Dendritic cell treated with granulocyte-macrophage colony-stimulating factor and Interleukin-4, amounts not matched to agents 40 ng/mL and 50 ng/mL, for 4 days (primary cell): Measurements from ENCODE around the gene ARL4D.
A peak's percentile ranks its signal among the peaks of the same experiment; 100 is the strongest.

Experiments used
- H3K27ac Mint-ChIP-seq: one replicate; pipeline ENCODE4 v1.8.0; 2022; ENCODE audit warnings: mild to moderate bottlenecking, mixed read lengths
- H3K27me3 Mint-ChIP-seq: one replicate; pipeline ENCODE4 v1.8.0; 2022; ENCODE audit warnings: mild to moderate bottlenecking, mixed read lengths
- H3K36me3 Mint-ChIP-seq: one replicate; pipeline ENCODE4 v1.8.0; 2022; ENCODE audit warnings: low read depth, mixed read lengths
- H3K4me1 Mint-ChIP-seq: one replicate; pipeline ENCODE4 v1.8.0; 2022; ENCODE audit warnings: low read depth, mixed read lengths
- H3K4me3 Mint-ChIP-seq: one replicate; pipeline ENCODE4 v1.8.0; 2022; ENCODE audit warnings: mild to moderate bottlenecking, moderate library complexity, mixed read lengths
- H3K9me3 Mint-ChIP-seq: one replicate; pipeline ENCODE4 v1.8.0; 2022; ENCODE audit warnings: mixed read lengths
- intact Hi-C: fragments of 100-400 bp; cut with micrococcal nuclease; formaldehyde crosslinking; loops from one replicate; pipeline ENCODE4 v1.15.0; 2022

ARL4D gene

DNA sequence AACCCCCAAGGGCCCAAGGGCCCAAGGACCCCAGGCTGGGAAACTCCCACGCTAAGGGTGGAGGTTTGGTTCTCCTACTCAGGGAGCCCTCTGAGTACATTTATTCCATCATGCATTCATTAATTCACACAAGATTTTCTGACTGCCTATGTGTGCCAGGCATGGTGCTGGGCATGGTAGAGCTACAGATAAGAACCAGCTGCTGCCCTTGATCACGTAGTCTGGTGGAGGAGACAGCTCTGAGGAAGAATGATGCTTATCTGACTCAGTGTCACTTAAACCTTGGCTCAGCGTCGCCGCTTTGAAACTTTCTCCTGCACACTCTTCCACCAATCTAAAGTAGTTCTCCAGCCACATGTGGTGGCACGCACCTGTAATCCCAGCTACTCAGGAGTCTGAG, 3.6 kb upstream of the ARL4D start:
- Mint-ChIP-seq H3K9me3 (no peaks in the 10 kb centered on the region), H3K27ac (peak overlapping the region; percentile 94), H3K27me3 (no peaks in the 10 kb centered on the region), H3K4me1 (peaks cover 64% of the 10 kb centered on the region), H3K4me3 (no peak overlapping the region), H3K36me3 (peaks cover 16% of the 10 kb centered on the region)
- intact Hi-C loops, result no loop called here

GRCh38 chr17:43396491-43397060, 2.2 kb upstream of the ARL4D start:
- Mint-ChIP-seq H3K4me3 (peak overlapping the region; percentile 1), H3K27ac (peak overlapping the region; percentile 94), H3K27me3 (peaks cover 2% of the 10 kb centered on the region), H3K36me3 (peaks cover 23% of the 10 kb centered on the region), H3K9me3 (no peaks in the 10 kb centered on the region), H3K4me1 (peaks cover 77% of the 10 kb centered on the region)
- intact Hi-C loops, result no loop called here

DNA sequence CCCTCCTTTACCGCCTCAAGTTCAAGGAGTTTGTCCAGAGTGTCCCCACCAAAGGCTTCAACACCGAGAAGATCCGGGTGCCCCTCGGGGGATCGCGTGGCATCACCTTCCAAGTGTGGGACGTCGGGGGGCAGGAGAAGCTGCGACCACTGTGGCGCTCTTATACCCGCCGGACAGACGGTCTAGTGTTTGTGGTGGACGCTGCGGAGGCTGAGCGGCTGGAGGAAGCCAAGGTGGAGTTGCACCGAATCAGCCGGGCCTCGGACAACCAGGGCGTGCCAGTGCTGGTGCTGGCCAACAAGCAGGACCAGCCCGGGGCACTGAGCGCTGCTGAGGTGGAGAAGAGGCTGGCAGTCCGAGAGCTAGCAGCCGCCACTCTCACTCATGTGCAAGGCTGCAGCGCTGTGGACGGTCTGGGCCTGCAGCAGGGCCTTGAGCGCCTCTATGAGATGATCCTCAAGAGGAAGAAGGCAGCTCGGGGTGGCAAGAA, 1.1 kb downstream of the ARL4D start:
- peak overlapping the region; percentile 94 for H3K27ac Mint-ChIP-seq
- peaks cover 72% of the 10 kb centered on the region for H3K4me1 Mint-ChIP-seq
- H3K9me3 Mint-ChIP-seq, result no peaks in the 10 kb centered on the region
- intact Hi-C loops, result no loop called here
- H3K36me3 Mint-ChIP-seq, result peaks cover 23% of the 10 kb centered on the region
- H3K4me3 Mint-ChIP-seq, result peak overlapping the region; percentile 89
- peaks cover 9% of the 10 kb centered on the region for H3K27me3 Mint-ChIP-seq

DNA sequence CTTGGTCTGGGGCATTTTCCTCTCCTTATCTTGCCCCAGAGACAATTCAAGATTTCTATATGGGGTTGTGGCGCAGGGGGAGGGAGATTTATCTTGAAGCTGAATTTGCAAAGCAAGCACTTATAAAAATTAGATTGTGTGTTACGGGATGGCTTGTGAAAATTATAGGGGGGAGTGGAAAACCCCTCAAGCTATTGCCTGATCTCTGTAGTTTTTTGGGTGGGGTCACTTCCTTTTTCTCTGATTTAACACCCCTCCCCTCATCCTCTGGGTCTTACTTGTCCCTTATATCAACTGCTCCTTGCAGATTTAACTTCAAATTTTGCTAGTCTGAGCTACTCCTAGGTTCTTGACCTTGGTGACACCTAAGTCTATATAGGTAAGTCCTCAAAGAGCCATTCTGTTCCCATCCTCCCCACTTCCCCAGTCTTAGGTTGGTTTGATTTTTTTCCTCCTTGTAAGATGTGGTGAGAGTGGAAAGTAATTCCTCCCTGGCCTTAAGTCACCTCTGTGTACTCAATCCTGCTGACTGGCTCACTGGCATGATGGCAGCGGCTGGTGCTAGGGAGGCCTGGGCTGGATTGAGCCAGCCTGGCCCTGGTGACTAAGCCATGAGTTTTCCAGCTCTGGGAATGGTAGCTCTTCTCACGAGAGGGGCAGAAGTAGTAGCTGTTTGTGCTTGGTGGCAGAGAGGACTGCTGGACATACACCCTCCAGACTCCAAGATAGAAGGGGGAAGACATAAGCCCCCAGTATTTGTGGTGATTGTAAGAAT, 2.3 kb downstream of the ARL4D start:
- H3K4me1 Mint-ChIP-seq, result peaks cover 63% of the 10 kb centered on the region

GRCh38 chr17:43402078-43402477, 3.3 kb downstream of the ARL4D start:
- H3K9me3 Mint-ChIP-seq, result no peaks in the 10 kb centered on the region
- H3K27ac Mint-ChIP-seq, result peak overlapping the region; percentile 24
- H3K27me3 Mint-ChIP-seq, result peaks cover 9% of the 10 kb centered on the region
- peaks cover 23% of the 10 kb centered on the region for H3K36me3 Mint-ChIP-seq
- intact Hi-C loops, result no loop called here
- H3K4me3 Mint-ChIP-seq, result no peak overlapping the region
- peaks cover 54% of the 10 kb centered on the region for H3K4me1 Mint-ChIP-seq

More for the DNA sequence above, 2.3 kb downstream of the ARL4D start:
- Mint-ChIP-seq H3K36me3 (peaks cover 23% of the 10 kb centered on the region), H3K27me3 (peaks cover 9% of the 10 kb centered on the region), H3K27ac (peak overlapping the region; percentile 24), H3K9me3 (no peaks in the 10 kb centered on the region), H3K4me3 (peak overlapping the region; percentile 89)
- intact Hi-C loops, result no loop called here

DNA sequence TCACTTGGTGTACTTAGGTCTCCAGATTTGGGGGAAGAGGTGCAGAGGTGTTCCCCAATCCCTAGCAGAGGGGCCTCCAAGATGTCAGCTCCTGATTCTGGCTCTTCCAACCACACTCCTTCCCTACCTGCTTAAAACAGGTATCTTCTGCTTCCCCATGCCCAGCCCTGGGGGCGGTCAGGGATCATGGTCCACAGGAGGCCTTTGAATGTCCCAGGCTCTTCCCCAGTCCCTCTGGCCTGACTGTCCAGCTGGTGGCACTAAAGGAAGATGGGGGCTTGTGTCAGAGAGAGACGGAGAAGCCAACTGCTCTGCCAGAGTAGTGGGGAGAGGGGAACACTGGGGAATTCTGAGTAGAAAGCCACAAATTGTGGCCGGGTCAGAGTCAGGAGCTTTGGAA, 3.8 kb downstream of the ARL4D start:
- Mint-ChIP-seq H3K27ac (peak overlapping the region; percentile 24), H3K9me3 (no peaks in the 10 kb centered on the region), H3K4me3 (no peak overlapping the region), H3K4me1 (peaks cover 49% of the 10 kb centered on the region), H3K36me3 (peaks cover 23% of the 10 kb centered on the region), H3K27me3 (peaks cover 11% of the 10 kb centered on the region)
- intact Hi-C loops, result no loop called here

DNA sequence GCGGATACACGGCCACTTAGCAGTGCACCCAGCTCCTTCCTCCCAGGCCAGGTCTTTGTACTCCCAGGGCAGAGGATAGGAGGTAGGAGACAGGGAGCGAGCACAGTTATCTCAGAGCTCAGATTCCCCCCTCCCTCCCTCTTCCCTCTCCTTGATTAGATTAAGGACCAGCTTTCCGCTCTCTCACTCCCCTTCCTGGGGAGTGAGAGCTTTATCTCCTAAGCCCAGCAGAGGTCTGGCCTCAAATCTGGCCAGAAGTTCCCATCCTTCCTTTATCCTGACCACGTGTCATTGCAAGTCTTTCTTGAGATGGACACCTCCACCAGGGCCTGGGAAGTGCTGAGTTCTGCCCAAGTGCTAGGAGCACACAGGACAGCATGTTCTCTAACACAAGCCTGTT, 5.1 kb downstream of the ARL4D start:
- intact Hi-C loops, result no loop called here
- Mint-ChIP-seq H3K4me1 (peaks cover 42% of the 10 kb centered on the region), H3K27ac (peak overlapping the region; percentile 37), H3K27me3 (peaks cover 20% of the 10 kb centered on the region), H3K4me3 (no peak overlapping the region), H3K9me3 (no peaks in the 10 kb centered on the region), H3K36me3 (peaks cover 19% of the 10 kb centered on the region)

GRCh38 chr17:43405861-43406260, 7.1 kb downstream of the ARL4D start:
- H3K4me1 Mint-ChIP-seq, result peaks cover 36% of the 10 kb centered on the region
- no peak overlapping the region for H3K4me3 Mint-ChIP-seq
- intact Hi-C loops, result no loop called here

DNA sequence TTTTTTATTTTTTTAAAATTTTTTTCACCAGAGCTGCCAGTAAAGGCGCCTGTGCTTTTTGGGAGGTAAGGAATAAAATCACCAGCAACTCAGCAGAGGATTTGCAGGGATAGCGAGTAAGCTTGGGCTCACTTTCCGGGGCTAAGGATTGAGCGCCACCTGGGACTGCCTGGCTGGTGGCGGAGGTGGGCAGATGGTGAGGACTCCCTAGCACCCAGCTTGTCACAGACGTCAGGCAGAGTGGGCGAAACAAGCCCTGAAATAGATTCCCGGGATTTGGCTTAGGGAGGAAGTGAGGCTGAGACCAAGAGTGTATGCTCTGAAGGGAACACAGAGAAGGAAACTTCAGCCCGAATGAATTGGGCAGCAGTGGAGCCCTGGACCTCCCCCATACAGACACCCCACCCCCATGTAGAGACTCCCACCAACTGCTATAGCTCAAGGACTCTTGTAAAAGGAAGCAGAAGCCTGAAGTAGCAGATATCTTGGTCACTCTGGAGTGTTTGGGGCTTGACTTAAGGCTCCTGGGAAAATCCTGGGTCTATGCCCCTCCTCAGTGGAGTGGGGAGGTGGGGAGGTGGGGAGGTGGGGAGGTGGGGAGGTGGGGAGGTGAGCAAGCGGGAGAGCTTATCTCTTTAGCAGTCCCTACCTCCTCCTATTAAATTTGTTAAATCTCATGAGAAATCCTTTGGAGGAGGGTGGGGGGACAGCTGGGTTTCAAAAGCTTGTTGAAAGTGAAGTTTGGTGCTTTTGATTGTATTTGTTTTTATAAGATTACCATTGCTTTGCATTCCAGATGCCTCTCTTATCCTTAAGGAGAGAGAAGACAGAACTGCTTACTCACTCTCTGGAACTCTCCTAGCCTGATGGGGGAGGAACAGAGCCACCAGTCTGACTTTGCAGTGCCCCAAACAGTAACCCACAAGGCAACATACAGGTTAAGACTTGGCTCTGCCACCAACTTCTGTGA, 8.2 kb downstream of the ARL4D start:
- no peaks in the 10 kb centered on the region for H3K9me3 Mint-ChIP-seq
- intact Hi-C loops, result no loop called here
- peaks cover 39% of the 10 kb centered on the region for H3K4me1 Mint-ChIP-seq
- peaks cover 26% of the 10 kb centered on the region for H3K27me3 Mint-ChIP-seq
- no peak overlapping the region for H3K4me3 Mint-ChIP-seq
- no peak overlapping the region for H3K27ac Mint-ChIP-seq
- no peaks in the 10 kb centered on the region for H3K36me3 Mint-ChIP-seq

More at GRCh38 chr17:43405861-43406260, 7.1 kb downstream of the ARL4D start:
- H3K9me3 Mint-ChIP-seq, result no peaks in the 10 kb centered on the region
- peaks cover 21% of the 10 kb centered on the region for H3K27me3 Mint-ChIP-seq
- no peaks in the 10 kb centered on the region for H3K36me3 Mint-ChIP-seq
- H3K27ac Mint-ChIP-seq, result no peak overlapping the region

- intact Hi-C loops, result no loop called here
- H3K4me1 Mint-ChIP-seq, result peaks cover 29% of the 10 kb centered on the region
- peaks cover 21% of the 10 kb centered on the region for H3K27me3 Mint-ChIP-seq
- no peak overlapping the region for H3K27ac Mint-ChIP-seq
- H3K36me3 Mint-ChIP-seq, result no peaks in the 10 kb centered on the region
- no peak overlapping the region for H3K4me3 Mint-ChIP-seq
- no peaks in the 10 kb centered on the region for H3K9me3 Mint-ChIP-seq
Observed at GRCh38 chr17:43409131-43409530, 10.3 kb downstream of the ARL4D start.

DNA sequence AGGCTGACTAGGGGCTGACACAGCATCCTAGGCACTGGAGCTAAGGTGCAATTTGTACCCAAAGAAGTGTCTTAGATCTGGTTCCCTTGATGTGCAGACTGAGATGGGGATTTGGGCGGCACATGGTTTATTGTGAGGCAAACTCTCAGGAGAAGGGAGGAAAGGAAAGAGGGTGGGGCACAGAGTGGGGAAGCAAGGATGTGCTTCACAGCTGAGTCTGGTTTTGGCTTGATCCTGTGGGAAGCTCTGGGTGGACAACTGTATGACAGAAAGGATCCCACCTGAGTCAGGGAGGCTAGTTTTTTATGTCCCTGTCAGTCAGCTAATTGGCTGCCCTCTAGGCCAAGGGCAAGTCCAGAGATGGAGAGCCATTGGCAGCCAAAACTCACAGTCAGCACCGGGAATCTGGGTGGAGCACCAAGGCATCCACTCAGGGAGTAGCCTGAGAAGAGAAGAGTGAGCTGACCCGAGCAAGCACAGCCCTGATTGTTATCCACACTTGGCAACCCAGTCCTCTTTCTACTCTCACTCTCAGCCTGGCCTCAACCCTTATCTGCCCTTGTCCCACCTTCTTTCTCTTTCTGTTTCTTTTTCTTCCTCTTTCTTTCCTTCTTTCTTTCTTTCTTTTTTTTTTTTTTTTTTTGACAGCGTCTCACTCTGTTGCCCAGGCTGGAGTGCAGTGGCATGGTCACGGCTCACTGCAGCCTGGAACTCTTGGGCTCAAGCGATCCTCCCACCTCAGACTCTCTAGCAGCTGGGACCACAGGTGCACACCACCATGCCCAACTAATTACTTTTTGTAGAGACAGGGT, 12.0 kb downstream of the ARL4D start:
- H3K4me1 Mint-ChIP-seq, result peaks cover 27% of the 10 kb centered on the region
- H3K4me3 Mint-ChIP-seq, result no peak overlapping the region
- intact Hi-C loops, result no loop called here
- peaks cover 27% of the 10 kb centered on the region for H3K27me3 Mint-ChIP-seq
- peak overlapping the region; percentile 33 for H3K27ac Mint-ChIP-seq
- H3K36me3 Mint-ChIP-seq, result no peaks in the 10 kb centered on the region
- H3K9me3 Mint-ChIP-seq, result no peaks in the 10 kb centered on the region

DNA sequence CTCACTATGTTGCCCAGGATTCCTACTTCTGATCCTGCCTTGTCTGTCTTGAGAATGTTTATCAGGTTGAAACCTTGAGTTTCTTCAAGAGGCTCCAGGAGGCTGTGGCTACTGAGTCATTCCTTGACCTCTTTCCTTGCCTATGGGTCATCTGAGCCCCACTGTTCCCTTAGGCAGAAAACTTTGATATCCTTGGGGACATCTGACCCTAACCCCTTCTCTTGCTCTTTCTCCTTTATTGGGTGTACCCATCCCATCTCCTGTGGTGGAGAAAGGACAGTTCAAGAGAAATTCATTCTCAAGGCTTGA, 12.5 kb downstream of the ARL4D start:
- no peaks in the 10 kb centered on the region for H3K9me3 Mint-ChIP-seq
- peaks cover 30% of the 10 kb centered on the region for H3K27me3 Mint-ChIP-seq
- H3K4me3 Mint-ChIP-seq, result no peak overlapping the region
- intact Hi-C loops, result no loop called here
- peaks cover 29% of the 10 kb centered on the region for H3K4me1 Mint-ChIP-seq
- no peaks in the 10 kb centered on the region for H3K36me3 Mint-ChIP-seq
- peak overlapping the region; percentile 33 for H3K27ac Mint-ChIP-seq

GRCh38 chr17:43411749-43412148, 13.0 kb downstream of the ARL4D start:
- intact Hi-C loops, result no loop called here
- Mint-ChIP-seq H3K4me1 (peaks cover 33% of the 10 kb centered on the region), H3K27me3 (peaks cover 34% of the 10 kb centered on the region), H3K27ac (peak overlapping the region; percentile 33), H3K4me3 (no peak overlapping the region), H3K9me3 (no peaks in the 10 kb centered on the region), H3K36me3 (no peaks in the 10 kb centered on the region)
